ENCODE measurements around the gene ATN1. TPM values are rescaled to one million over a fixed set of nuclear protein-coding genes. Genes with fewer than 3 reads are reported as not detected.
"Not testable (repeated sequence)": the region's sequence is repeated elsewhere in the genome, so short reads cannot be mapped to it uniquely, and the experiment has no call there.

Gene ATN1, protein sequence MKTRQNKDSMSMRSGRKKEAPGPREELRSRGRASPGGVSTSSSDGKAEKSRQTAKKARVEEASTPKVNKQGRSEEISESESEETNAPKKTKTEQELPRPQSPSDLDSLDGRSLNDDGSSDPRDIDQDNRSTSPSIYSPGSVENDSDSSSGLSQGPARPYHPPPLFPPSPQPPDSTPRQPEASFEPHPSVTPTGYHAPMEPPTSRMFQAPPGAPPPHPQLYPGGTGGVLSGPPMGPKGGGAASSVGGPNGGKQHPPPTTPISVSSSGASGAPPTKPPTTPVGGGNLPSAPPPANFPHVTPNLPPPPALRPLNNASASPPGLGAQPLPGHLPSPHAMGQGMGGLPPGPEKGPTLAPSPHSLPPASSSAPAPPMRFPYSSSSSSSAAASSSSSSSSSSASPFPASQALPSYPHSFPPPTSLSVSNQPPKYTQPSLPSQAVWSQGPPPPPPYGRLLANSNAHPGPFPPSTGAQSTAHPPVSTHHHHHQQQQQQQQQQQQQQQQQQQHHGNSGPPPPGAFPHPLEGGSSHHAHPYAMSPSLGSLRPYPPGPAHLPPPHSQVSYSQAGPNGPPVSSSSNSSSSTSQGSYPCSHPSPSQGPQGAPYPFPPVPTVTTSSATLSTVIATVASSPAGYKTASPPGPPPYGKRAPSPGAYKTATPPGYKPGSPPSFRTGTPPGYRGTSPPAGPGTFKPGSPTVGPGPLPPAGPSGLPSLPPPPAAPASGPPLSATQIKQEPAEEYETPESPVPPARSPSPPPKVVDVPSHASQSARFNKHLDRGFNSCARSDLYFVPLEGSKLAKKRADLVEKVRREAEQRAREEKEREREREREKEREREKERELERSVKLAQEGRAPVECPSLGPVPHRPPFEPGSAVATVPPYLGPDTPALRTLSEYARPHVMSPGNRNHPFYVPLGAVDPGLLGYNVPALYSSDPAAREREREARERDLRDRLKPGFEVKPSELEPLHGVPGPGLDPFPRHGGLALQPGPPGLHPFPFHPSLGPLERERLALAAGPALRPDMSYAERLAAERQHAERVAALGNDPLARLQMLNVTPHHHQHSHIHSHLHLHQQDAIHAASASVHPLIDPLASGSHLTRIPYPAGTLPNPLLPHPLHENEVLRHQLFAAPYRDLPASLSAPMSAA (N-terminal part only)
- total RNA-seq = 10 to 100 TPM; 27.3 to 27.6 TPM

DNA sequence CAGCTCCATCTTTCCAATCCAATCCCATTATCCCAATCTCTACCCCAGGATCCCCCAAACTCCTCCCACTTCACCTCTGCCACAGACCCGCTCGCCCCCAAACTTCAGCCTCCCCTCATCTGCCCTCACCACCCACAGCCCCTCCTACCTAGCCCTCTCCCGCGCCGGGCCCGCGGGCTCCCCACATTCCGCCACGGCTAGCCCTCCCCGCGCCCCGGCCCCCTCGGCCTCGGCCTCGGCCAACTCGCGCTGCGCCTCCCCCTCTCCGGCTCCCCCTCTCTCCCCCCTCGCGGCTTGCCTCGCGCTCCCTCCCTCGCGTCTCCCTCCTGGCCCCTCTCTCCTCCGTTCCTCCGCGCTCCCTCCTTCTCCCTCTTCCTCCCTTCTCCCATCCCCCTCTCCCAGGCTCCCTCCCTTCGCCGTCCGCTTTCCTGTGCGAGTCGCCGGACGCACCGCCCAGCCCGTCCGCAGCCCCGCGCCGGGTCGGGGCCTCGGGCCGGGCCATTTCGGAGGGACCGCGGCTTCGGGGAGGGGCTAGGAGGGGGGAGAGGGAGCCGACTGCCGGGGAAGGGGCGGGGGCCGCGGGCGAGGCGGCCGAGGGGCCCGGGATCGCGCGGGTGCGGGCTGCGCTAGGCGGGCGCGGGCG is at the start of gene ATN1:
TSS of gene ATN1 (plus strand) at position 581 of the 643 bp plus-strand sequence. CDS start 6,043 bp downstream, outside the sequence.
- Mint-ChIP-seq H3K4me1 (peaks cover 73% of the 10 kb centered on the region), H3K36me3 (ENCODE audit: low read depth) (peaks cover 8% of the 10 kb centered on the region), H3K27me3 (no peaks in the 10 kb centered on the region), H3K9me3 (no peaks in the 10 kb centered on the region), H3K4me3 (peak within 1 kb of the TSS; percentile 84), H3K27ac (peak within 1 kb of the TSS; percentile 91)
- DNase-seq = peak; percentile 48
- POLR2A ChIA-PET = no interaction called here
- CTCF ChIA-PET = interaction anchor here (0.6 to 5.6 kb wide), 9 partner anchors 10 to 722 kb away, joined by 3 to 49 read pairs (median 16); partner anchors contain the start of gene ENO2

DNA sequence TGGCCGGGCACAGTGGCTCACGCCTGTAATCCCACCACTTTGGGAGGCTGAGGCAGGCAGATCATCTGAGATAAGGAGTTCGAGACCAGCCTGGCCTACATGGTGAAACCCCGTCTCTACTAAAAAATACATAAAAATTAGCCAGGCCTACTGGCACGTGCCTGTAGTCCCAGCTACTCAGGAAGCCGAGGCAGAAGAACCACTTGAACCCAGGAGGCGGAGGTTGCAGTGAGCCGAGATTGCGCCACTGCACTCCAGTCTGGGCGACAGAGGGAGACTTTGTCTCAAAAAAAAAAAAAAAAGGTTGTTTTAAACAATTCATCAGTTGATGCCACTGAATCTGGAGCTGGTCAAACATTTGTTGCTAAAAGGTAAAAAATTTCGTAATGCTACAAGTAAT is 47.9 kb upstream of the ATN1 start:
- CTCF ChIA-PET = interaction anchor here (1.1 to 3.6 kb wide), 3 partner anchors 10 to 12 kb away, joined by 3 to 29 read pairs (median 4); no protein-coding TSS in a partner anchor
- not testable (repeated sequence) for H3K27me3 Mint-ChIP-seq, DNase-seq

DNA sequence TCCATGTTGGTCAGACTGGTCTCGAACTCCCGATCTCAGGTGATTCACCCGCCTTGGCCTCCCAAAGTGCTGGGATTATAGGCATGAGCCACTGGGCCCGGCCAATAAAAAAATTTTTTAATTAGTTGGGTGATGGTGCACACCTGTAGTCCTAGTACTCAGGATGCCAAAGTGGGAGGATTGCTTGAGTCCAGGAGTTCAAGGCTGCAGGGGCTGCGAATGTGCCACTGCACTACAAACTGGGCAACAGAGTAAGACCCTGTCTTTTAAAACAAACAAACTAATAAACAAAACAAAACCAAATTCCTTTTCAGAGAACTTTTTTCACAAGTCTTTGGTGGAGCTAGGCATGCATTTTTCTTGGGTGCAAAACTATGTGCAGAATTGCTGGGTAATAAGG is 44.5 kb upstream of the ATN1 start:
- Mint-ChIP-seq H3K4me3 (no peak overlapping the region), H3K9me3 (no peaks in the 10 kb centered on the region), H3K27me3 (no peaks in the 10 kb centered on the region), H3K27ac (no peak overlapping the region), H3K36me3 (ENCODE audit: low read depth) (peaks cover 3% of the 10 kb centered on the region), H3K4me1 (peaks cover under 1% of the 10 kb centered on the region)
- ChIA-PET CTCF (interaction anchor here (3.6 to 5.5 kb wide), 2 partner anchors 8 to 12 kb away, joined by 29 to 45 read pairs; partner anchors contain the start of gene SPSB2), POLR2A (no interaction called here)
- no peak for DNase-seq

More for the DNA sequence above, 47.9 kb upstream of the ATN1 start:
- H3K27ac Mint-ChIP-seq, H3K4me3 Mint-ChIP-seq, POLR2A ChIA-PET, H3K9me3 Mint-ChIP-seq: not testable (repeated sequence)
- Mint-ChIP-seq H3K4me1 (peaks cover 12% of the 10 kb centered on the region), H3K36me3 (ENCODE audit: low read depth) (peaks cover 14% of the 10 kb centered on the region)

DNA sequence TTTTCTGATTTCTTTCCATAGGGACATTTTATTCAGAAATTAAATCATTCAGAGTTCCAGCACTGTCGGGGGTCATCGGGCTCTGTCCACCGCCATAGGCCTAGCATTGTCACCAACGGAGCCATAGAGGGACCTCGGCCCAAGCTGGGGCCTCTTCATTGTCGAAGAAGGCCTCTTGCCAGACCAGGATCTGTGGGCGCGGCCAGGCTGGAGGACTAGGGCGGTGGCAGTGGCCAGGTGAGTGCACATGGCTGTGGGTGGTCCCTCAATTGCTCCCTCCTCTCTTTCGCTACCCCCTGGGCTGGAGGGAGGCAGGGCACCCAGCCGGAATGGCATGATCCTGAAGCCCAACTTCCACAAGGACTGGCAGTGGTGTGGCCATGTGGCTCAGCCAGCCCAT is 44.1 kb upstream of the ATN1 start:
- no peak overlapping the region for H3K4me3 Mint-ChIP-seq
- H3K4me1 Mint-ChIP-seq = peaks cover 3% of the 10 kb centered on the region
- no peaks in the 10 kb centered on the region for H3K27me3 Mint-ChIP-seq
- CTCF ChIA-PET = interaction anchor here (3.6 to 5.5 kb wide), 2 partner anchors 8 to 12 kb away, joined by 29 to 45 read pairs; partner anchors contain the start of gene SPSB2
- no peak for DNase-seq
- H3K27ac Mint-ChIP-seq = no peak overlapping the region
- H3K9me3 Mint-ChIP-seq = no peaks in the 10 kb centered on the region
- H3K36me3 Mint-ChIP-seq (ENCODE audit: low read depth) = peaks cover 3% of the 10 kb centered on the region
- POLR2A ChIA-PET = no interaction called here

DNA sequence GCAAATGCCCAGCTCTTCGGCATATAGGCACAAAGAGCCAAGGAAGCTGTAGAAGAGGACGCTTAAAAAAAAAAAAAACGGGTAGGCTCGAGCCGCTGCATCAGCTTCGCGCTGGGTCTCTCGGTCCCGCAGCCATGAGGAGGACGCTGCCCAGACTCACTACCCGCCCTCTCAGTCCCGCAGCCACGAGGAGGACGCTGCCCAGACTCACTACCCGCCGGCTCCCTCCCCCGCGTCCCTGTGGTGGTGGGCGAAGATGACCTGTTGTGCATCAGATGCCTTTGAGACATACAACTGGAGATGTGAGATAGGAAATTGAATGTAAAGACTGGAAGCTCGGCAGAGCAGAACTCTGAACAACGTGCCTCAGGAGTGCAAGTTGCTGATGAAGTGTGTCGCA is 43.2 kb upstream of the ATN1 start:
- H3K27ac Mint-ChIP-seq = no peak overlapping the region
- no peak overlapping the region for H3K4me3 Mint-ChIP-seq
- no peaks in the 10 kb centered on the region for H3K9me3 Mint-ChIP-seq
- H3K36me3 Mint-ChIP-seq (ENCODE audit: low read depth) = peaks cover 4% of the 10 kb centered on the region
- H3K4me1 Mint-ChIP-seq = peaks cover 4% of the 10 kb centered on the region
- DNase-seq = no peak
- POLR2A ChIA-PET = no interaction called here
- CTCF ChIA-PET = interaction anchor here (0.6 to 5.5 kb wide), 4 partner anchors 13 to 276 kb away, joined by 3 to 45 read pairs (median 4); partner anchors contain the start of gene SPSB2
- H3K27me3 Mint-ChIP-seq = no peaks in the 10 kb centered on the region

DNA sequence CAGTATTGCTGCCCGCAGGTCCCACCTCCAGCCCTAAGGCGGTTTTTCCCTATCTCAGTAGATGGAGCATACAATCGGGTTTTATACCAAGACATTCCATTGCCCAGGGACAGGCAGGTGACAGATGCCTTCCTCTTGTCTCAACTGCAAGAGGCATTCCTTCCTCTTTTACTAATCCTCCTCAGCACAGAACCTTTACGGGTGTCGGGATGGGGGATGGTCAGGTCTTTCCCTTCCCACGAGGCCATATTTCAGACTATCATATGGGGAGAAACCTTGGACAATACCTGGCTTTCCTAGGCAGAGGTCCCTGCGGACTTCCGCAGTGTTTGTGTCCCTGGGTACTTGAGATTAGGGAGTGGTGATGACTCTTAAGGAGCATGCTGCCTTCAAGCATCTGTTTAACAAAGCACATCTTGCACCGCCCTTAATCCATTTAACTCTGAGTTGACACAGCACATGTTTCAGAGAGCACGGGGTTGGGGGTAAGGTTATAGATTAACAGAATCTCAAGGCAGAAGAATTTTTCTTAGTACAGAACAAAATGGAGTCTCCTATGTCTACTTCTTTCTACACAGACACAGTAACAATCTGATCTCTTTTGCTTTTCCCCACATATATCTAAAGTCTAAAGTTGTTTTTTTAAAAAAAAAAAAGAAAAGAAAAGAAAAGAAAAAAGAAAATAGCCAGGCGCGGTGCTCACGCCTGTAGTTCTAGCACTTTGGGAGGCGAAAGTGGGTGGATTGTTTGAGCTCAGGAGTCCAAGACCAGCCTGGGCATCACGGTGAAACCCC is 41.4 kb upstream of the ATN1 start:
- H3K4me3 Mint-ChIP-seq; POLR2A ChIA-PET; H3K27me3 Mint-ChIP-seq; H3K36me3 Mint-ChIP-seq (ENCODE audit: low read depth); H3K27ac Mint-ChIP-seq; DNase-seq; H3K9me3 Mint-ChIP-seq: not testable (repeated sequence)
- peaks cover 16% of the 10 kb centered on the region for H3K4me1 Mint-ChIP-seq
- CTCF ChIA-PET = interaction anchor here (0.6 to 5.5 kb wide), 3 partner anchors 14 to 18 kb away, joined by 3 to 45 read pairs (median 7); partner anchors contain the start of gene SPSB2

DNA sequence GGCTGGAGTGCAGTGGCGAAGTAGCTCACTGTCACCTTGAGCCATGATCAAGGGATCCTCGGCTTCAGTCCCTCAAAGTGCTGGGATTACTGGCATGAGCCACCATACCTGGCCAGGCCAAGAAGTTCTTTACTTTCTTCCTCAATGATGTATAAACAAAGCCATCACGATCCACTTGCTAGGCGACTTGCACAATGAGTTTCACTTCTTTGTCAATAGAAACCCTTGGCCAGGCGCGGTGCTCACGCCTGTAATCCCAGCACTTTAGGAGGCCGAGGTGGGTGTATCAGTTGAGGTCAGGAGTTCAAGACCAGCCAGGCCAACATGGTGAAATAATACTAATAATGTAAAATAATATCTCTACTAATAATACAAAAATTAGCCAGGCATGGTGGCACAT is 40.3 kb upstream of the ATN1 start:
- POLR2A ChIA-PET = no interaction called here
- Mint-ChIP-seq H3K27me3 (no peaks in the 10 kb centered on the region), H3K4me3 (no peak overlapping the region), H3K4me1 (peaks cover 26% of the 10 kb centered on the region), H3K36me3 (ENCODE audit: low read depth) (peaks cover 14% of the 10 kb centered on the region), H3K9me3 (no peaks in the 10 kb centered on the region), H3K27ac (no peak overlapping the region)
- no peak for DNase-seq
- CTCF ChIA-PET = interaction anchor here (0.7 to 1.0 kb wide), 2 partner anchors 15 to 45 kb away, joined by 3 read pairs; partner anchors contain the start of gene SPSB2

DNA sequence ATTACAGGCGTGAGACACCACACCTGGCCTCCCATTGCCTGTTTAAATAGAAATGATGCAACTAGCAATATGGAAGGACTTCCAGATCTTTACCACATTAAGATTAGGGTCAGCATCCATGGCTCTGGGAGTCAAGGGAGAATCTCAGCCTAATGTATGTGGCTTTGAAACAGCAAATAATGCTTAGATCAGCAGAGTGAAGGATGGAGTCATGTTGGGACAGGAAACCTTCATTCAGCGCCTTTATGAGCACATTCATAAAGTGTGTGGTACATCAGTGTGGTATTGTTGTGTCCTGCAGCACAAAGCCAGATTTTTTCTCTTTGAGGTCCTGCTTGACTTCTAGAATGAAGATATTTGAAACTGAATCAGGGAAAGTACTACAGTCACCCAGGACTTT is 39.4 kb upstream of the ATN1 start:
- Mint-ChIP-seq H3K9me3 (no peaks in the 10 kb centered on the region), H3K4me3 (no peak overlapping the region), H3K27ac (no peak overlapping the region), H3K4me1 (peaks cover 29% of the 10 kb centered on the region), H3K27me3 (no peaks in the 10 kb centered on the region), H3K36me3 (ENCODE audit: low read depth) (peaks cover 14% of the 10 kb centered on the region)
- ChIA-PET POLR2A (no interaction called here), CTCF (interaction anchor here (1.2 to 1.4 kb wide), 2 partner anchors 16 to 334 kb away, joined by 3 to 5 read pairs; partner anchors contain the start of gene SPSB2)
- DNase-seq = no peak

DNA sequence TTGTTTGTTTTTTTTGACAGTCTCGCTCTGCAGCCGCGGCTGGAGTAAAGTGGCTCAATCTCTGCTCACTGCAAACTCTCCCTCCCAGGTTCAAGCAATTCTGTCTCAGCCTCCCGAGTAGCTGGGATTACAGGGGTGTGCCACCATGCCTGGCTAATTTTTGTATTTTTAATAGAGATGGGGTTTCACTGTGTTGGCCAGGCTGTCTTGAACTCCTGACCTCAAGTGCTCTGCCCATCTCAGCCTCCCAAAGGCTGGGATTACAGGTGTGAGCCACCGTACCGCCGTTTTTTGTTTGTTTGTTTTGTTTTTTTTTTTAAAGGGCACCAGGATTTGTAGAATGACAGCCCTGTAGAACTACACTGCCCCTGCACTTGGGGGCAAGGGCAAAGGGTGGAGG is 39.0 kb upstream of the ATN1 start:
- CTCF ChIA-PET = interaction anchor here (1.0 to 1.4 kb wide), 3 partner anchors 16 to 335 kb away, joined by 3 to 5 read pairs (median 3); partner anchors contain the start of gene SPSB2
- H3K4me1 Mint-ChIP-seq = peaks cover 29% of the 10 kb centered on the region
- peak overlapping the region; percentile 9 for H3K27ac Mint-ChIP-seq
- H3K9me3 Mint-ChIP-seq, H3K4me3 Mint-ChIP-seq, DNase-seq, POLR2A ChIA-PET, H3K27me3 Mint-ChIP-seq: not testable (repeated sequence)
- H3K36me3 Mint-ChIP-seq (ENCODE audit: low read depth) = peaks cover 14% of the 10 kb centered on the region

DNA sequence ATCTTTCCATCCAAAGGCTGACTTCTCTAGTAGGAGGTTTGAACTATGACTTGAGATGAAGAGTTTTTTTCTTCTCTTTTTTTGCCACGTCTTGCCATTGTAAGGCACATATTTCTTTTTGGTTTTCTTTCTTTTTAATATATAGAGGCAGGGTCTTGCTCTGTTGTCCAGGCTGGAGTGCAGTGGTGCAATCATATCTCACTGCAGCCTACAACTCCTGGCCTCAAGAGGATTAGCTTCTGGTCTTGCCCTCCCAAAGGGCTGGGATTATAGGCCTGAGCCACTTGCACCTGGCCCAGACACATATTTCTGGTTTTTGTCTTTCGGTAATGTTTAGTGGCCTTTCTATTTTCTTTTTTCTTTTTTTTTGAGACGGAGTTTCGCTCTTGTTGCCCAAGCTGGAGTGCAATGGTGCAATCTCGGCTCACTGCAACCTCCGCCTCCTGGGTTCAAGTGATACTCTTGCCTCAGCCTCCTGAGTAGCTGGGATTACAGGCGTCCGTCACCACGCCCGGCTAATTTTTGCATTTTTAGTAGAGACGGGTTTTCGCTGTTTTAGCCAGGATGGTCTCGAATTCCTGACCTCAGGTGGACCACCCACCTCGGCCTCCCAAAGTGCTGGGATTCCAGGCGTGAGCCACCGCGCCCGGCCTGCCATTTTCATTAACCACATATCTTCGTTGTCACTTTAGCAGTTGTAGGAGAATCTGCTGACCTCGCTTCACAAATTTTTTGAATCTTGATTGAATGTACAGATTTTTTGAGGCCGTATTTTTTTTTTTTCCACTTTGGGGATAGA is 37.8 kb upstream of the ATN1 start:
- DNase-seq, POLR2A ChIA-PET, H3K27me3 Mint-ChIP-seq, H3K9me3 Mint-ChIP-seq: not testable (repeated sequence)
- peak overlapping the region; percentile 96 for H3K27ac Mint-ChIP-seq
- peak overlapping the region; percentile 82 for H3K4me3 Mint-ChIP-seq
- CTCF ChIA-PET = interaction anchor here (1.0 to 1.4 kb wide), 3 partner anchors 14 to 78 kb away, joined by 3 to 7 read pairs (median 3); no protein-coding TSS in a partner anchor
- peaks cover 29% of the 10 kb centered on the region for H3K4me1 Mint-ChIP-seq
- peaks cover 12% of the 10 kb centered on the region for H3K36me3 Mint-ChIP-seq (ENCODE audit: low read depth)
